Endothelial cell (in vitro differentiated cells): ENCODE data around the gene C6orf52. TPM values are rescaled to one million over a fixed set of nuclear protein-coding genes. Genes with fewer than 3 reads are reported as not detected.

ENCODE experiments used
- DNase-seq: peaks from one replicate; pipeline ENCODE4 v3.0.0; 2021; ENCODE audit warnings: low spot score
- H3K27ac Mint-ChIP-seq: one replicate; pipeline ENCODE4 v1.8.0; 2021; ENCODE audit warnings: mixed read lengths, inconsistent platforms; ENCODE audit not compliant: unreplicated experiment
- H3K27me3 Mint-ChIP-seq: one replicate; pipeline ENCODE4 v1.8.0; 2021; ENCODE audit warnings: mild to moderate bottlenecking, moderate library complexity, mixed read lengths, inconsistent platforms; ENCODE audit not compliant: unreplicated experiment
- H3K36me3 Mint-ChIP-seq: one replicate; pipeline ENCODE4 v1.8.0; 2021; ENCODE audit warnings: mild to moderate bottlenecking, low read depth, mixed read lengths, inconsistent platforms; ENCODE audit not compliant: unreplicated experiment
- H3K4me1 Mint-ChIP-seq: one replicate; pipeline ENCODE4 v1.8.0; 2021; ENCODE audit warnings: mild to moderate bottlenecking, mixed read lengths, inconsistent platforms; ENCODE audit not compliant: unreplicated experiment
- H3K4me3 Mint-ChIP-seq: one replicate; pipeline ENCODE4 v1.8.0; 2021; ENCODE audit warnings: mild to moderate bottlenecking, mixed read lengths, inconsistent platforms; ENCODE audit not compliant: unreplicated experiment
- H3K9me3 Mint-ChIP-seq: one replicate; pipeline ENCODE4 v1.8.0; 2021; ENCODE audit warnings: mixed read lengths, inconsistent platforms; ENCODE audit not compliant: unreplicated experiment
- total RNA-seq: library from RNA; stranded (reverse); fragmentation: NEBNext Ultra II Directional; extraction: Animal tissue kit (Norgen Biotek cat#: 25700); gene quantifications from one replicate; pipeline ENCODE4 v1.2.1, GENCODE V29; 2021; ENCODE audit not compliant: unreplicated experiment
- TF ChIP-seq, protein P1 (sequence below): fragments of 200-600 bp; sonication (generic); IDR thresholded peaks from one replicate; pipeline ENCODE4 v1.5.0; 2021; ENCODE audit warnings: antibody characterized with exemption; ENCODE audit not compliant: unreplicated experiment

The C6orf52 gene
- total RNA-seq, 1 donor from 2014 or later: 1.6 TPM

DNA sequence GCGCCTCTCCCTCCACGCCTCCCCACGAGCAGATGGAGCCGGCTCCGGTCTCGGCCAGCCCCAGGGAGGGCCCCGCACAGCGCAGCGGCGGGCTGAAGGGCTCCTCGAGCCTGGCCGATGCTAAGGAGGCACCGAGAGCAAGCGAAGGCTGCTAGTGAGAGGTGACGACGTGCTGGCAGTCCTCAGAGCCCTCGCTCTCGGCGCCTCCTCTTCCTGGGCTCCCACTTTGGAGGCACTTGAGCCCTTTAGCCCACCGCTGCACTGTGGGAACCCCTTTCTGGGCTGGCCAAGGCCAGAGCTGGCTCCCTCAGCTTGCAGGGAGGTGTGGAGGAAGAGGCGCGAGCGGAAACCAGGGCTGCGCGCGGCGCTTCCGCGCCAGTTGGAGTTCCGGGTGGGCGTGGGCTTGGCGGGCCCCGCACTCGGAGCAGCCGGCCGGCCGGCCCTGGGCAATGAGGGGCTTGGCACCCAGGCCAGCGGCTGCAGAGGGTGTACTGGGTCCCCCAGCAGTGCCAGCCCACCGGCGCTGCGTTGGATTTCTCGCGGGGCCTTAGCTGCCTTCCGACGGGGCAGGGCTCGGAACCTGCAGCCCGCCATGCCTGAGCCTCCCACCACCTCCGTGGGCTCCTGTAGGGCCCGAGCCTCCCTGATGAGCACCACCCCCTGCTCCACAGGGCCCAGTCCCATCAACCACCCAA is 26.0 kb upstream of the C6orf52 start:
- peaks cover 5% of the 10 kb centered on the region for H3K36me3 Mint-ChIP-seq
- H3K4me1 Mint-ChIP-seq: peaks cover 23% of the 10 kb centered on the region
- no peak overlapping the region for H3K27ac Mint-ChIP-seq
- DNase-seq: no peak
- no peak overlapping the region for H3K4me3 Mint-ChIP-seq
- TF ChIP-seq, protein P1, sequence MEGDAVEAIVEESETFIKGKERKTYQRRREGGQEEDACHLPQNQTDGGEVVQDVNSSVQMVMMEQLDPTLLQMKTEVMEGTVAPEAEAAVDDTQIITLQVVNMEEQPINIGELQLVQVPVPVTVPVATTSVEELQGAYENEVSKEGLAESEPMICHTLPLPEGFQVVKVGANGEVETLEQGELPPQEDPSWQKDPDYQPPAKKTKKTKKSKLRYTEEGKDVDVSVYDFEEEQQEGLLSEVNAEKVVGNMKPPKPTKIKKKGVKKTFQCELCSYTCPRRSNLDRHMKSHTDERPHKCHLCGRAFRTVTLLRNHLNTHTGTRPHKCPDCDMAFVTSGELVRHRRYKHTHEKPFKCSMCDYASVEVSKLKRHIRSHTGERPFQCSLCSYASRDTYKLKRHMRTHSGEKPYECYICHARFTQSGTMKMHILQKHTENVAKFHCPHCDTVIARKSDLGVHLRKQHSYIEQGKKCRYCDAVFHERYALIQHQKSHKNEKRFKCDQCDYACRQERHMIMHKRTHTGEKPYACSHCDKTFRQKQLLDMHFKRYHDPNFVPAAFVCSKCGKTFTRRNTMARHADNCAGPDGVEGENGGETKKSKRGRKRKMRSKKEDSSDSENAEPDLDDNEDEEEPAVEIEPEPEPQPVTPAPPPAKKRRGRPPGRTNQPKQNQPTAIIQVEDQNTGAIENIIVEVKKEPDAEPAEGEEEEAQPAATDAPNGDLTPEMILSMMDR: no peak
- peaks cover 7% of the 10 kb centered on the region for H3K27me3 Mint-ChIP-seq
- H3K9me3 Mint-ChIP-seq: no peaks in the 10 kb centered on the region

DNA sequence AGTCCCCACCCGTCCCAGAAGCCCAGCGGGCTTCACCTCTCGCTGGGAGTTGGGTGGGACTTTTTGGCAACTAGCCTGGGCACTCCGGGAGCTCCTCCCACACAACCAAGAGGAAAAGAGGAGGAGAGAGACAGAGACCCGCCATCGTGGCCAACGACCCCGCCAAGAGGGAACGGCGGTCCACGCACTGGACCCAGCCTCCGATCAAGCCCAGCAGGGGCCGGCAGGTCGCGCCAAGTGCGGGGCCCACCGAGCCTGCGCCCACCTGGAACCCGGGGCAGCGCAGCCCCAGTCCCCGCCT is 25.5 kb upstream of the C6orf52 start:
- H3K27ac Mint-ChIP-seq: no peak overlapping the region
- peaks cover 21% of the 10 kb centered on the region for H3K4me1 Mint-ChIP-seq
- no peak overlapping the region for H3K4me3 Mint-ChIP-seq
- DNase-seq: no peak
- H3K27me3 Mint-ChIP-seq: peaks cover 7% of the 10 kb centered on the region
- peaks cover 4% of the 10 kb centered on the region for H3K36me3 Mint-ChIP-seq
- TF ChIP-seq, protein P1: no peak
- H3K9me3 Mint-ChIP-seq: no peaks in the 10 kb centered on the region

DNA sequence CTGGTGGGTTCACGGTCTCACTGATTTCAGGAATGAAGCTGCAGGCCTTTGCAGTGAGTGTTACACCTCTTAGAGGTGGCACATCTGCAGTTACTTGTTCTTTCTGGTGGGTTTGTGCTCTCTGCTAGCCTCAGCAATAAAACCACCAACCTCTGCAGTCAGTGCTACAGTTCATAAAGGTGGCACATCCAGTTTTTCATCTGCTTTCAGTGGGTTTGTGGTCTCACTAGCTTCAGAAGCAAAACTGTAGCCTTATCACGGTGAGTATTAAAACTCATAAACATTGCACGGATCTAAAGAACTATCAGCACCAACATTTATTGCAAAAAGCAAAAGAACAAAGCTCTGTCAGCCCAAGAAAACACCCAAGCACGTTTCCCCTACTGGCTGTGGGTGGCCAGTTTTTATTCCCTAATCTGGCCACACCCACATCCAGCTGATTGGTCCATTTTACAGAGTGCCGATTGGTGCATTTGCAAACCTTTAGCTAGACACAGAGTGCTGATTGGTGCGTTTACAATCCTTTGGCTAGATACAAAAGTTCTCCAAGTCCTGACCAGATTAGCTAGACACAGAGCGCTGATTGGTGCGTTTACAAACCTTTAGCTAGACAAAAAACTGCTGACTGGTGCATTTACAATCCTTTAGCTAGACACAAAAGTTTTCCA is 25.0 kb upstream of the C6orf52 start:
- no peak overlapping the region for H3K4me3 Mint-ChIP-seq
- peaks cover 7% of the 10 kb centered on the region for H3K27me3 Mint-ChIP-seq
- DNase-seq: no peak

DNA sequence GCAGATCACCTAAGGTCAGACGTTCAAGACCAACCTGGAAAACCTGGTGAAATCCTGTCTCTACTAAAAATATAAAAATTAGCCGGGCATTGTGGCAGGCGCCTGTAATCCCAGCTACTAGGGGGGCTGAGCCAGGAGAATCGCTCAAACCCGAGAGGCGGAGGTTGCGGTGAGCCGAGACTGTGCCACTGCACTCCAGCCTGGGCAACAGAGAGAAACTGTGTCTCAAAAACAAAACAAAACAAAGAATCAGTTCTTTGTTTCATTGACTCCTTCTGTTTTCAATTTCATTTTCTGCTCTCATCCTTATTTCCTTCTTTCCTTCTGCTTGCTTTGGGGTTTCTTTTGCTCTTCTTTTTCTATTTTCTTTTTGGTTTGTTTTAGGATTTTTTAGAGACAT is 19.5 kb upstream of the C6orf52 start:
- Mint-ChIP-seq H3K4me3 (no peak overlapping the region), H3K27ac (no peak overlapping the region), H3K36me3 (no peaks in the 10 kb centered on the region), H3K9me3 (no peaks in the 10 kb centered on the region), H3K4me1 (no peaks in the 10 kb centered on the region), H3K27me3 (no peaks in the 10 kb centered on the region)
- TF ChIP-seq, protein P1: no peak
- no peak for DNase-seq

More for the DNA sequence above, 25.0 kb upstream of the C6orf52 start:
- H3K27ac Mint-ChIP-seq: no peak overlapping the region
- peaks cover 4% of the 10 kb centered on the region for H3K36me3 Mint-ChIP-seq
- TF ChIP-seq, protein P1: no peak
- peaks cover 19% of the 10 kb centered on the region for H3K4me1 Mint-ChIP-seq
- H3K9me3 Mint-ChIP-seq: no peaks in the 10 kb centered on the region

DNA sequence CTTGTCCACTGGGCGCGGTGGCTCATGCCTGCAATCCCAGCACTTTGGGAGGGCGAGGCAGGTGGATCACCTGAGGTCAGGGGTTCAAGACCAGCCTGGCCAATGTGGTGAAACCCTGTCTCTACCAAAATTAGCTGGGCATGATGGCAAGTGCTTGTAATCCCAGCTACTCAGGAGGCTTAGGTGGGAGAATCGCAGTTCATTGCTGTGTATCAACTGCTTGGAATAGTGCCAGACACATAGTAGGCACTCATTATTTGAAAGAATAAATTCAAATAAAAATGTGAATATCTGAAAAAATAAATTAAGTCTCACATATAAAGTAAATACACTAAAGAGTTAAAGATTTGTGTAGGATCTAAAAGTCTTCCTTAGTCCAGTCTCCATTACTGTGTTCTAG is 2.2 kb upstream of the C6orf52 start:
- no peak for DNase-seq
- H3K4me1 Mint-ChIP-seq: peaks cover 19% of the 10 kb centered on the region
- TF ChIP-seq, protein P1: no peak
- H3K36me3 Mint-ChIP-seq: peaks cover 14% of the 10 kb centered on the region
- H3K27me3 Mint-ChIP-seq: peaks cover 6% of the 10 kb centered on the region
- H3K4me3 Mint-ChIP-seq: no peak overlapping the region
- H3K9me3 Mint-ChIP-seq: no peaks in the 10 kb centered on the region
- H3K27ac Mint-ChIP-seq: peak overlapping the region; percentile 87
